Stimulated activated CD4-positive, alpha-beta T cell treated with anti-CD3 and anti-CD28 coated beads, Interleukin-15, amount 100 ng/mL, for 1 hour (primary cell): ENCODE results near the gene DCAF11.

ENCODE experiments used
- DNase-seq, 2 donors: peaks; one replicate each; pipeline ENCODE4 v3.0.0-alpha.2; 2020; ENCODE audit warnings: low read depth in 1 of 2, low spot score in 1 of 2

The DCAF11 gene

GRCh38 chr14:24156840-24157239, 42.3 kb downstream of the DCAF11 start:
- no peak for DNase-seq

DNA sequence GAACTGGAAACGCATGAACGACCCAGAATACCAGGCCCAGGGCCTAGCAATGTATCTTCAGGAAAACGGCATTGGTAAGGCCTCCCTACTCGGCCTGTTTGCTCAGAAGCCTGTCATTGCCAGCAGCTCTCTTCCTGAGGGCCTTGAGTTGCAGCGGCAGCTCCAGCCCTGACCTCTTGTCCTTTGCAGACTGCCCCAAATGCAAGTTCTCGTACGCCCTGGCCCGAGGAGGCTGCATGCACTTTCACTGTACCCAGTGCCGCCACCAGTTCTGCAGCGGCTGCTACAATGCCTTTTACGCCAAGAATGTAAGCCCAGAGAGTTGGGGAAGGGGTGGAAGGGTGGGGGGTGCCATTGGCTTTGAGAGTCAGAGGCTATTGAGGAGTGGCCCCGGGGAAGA, 42.8 kb downstream of the DCAF11 start:
- no peak for DNase-seq

- no peak for DNase-seq
Observed at GRCh38 chr14:24159777-24160498, 45.4 kb downstream of the DCAF11 start.

DNA sequence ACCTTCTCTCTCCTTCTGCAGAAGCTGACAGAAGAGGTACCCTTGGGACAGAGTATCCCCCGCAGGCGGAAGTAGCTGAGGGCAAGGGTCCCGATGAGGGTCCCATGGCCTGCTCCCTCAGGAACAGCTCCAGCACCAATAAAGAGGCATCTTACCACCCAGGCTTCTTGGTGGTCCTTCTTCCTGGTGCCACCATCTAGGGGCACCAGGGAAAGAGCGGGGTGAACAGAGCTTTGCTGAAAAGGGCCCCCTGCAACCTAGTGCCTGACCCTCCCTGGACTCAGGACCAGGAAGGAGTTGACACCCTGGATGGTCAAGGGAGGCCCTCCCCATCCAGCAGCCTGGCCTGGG, 45.9 kb downstream of the DCAF11 start:
- no peak for DNase-seq

GRCh38 chr14:24160850-24161804, 46.5 kb downstream of the DCAF11 start, which contains the start of gene IRF9:
IRF9 (plus strand) TSS chr14:24161265; CDS start chr14:24162145, 880 bp downstream.
- peak; percentile 95 to 96 for DNase-seq

DNA sequence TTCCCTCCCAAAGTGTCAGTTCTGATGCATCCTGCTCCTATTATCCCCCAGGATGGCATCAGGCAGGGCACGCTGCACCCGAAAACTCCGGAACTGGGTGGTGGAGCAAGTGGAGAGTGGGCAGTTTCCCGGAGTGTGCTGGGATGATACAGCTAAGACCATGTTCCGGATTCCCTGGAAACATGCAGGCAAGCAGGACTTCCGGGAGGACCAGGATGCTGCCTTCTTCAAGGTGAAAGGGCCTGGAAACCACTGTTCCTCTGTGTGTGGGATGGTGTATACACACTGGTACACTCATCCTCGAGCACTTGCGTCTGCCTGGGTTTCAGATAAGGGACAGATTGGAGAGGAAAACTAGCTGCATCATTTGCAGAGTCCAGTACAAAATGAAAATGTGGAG, 47.5 kb downstream of the DCAF11 start:
- no peak for DNase-seq

- no peak for DNase-seq
Observed at GRCh38 chr14:24164518-24164991, 50.0 kb downstream of the DCAF11 start.

- no peak for DNase-seq
Observed at GRCh38 chr14:24165785-24166184, 51.2 kb downstream of the DCAF11 start.

DNA sequence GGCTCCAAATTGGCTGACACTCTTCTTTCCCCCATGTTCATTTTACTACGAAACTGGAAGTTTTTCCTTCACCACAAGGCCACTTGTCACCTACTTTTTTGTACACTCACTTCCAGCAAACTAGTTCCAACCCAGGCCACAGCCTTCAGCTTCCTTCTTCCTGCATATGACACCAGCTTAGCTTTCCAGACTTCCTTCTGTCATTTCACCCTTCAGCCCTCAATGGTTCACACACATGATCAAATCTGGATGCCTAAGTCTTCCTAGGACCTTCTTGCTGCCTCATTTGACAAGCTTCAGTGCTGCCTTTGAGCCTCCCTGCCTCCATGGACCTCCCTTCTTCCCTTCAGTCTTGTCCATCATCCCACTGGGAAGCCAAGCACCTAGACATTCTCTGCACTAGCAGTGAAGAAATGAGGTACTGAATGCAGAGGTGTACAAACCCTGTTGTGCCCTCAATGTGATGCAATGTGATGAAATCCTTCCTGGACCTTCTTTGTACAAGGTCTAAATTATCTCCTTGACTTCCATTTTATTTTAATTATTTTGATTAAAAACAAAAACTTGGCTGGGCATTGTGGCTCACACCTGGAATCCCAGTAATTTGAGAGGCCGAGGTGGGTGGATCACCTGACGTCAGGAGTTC, 53.0 kb downstream of the DCAF11 start:
- DNase-seq, result no peak

- peak; percentile 41 to 47 for DNase-seq
Observed at GRCh38 chr14:24171422-24172260, 57.1 kb downstream of the DCAF11 start, which contains the start of gene REC8. REC8 (plus strand) TSS chr14:24172080; CDS start chr14:24172553, 473 bp downstream.

DNA sequence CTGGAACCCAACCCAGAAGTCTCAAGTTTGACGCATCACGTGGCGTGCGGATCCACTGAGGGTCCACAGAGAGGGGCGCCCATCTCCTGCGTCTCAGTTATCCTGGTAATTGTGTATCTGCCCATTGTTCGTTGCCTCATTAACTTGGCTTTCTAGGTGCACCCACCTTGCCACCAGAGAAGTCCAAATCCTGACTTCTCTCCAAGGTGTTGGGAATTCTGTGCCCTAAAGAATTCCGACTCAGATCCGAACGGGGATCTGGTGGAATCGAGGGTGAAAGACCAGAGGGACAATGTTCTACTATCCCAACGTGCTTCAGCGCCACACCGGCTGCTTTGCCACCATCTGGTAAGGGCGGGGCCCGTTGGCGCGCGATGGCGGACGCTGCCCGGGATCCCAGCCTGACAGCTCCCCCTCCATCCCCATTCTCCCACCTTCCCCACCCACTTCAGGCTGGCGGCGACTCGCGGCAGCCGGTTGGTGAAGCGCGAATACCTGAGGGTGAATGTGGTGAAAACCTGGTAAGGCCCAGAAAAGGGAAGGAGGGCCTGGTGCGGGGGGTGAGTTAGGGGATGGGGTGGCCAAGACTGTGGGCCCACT, 57.8 kb downstream of the DCAF11 start:
- no peak for DNase-seq

- DNase-seq, result no peak
Observed at GRCh38 chr14:24172871-24173281, 58.3 kb downstream of the DCAF11 start.
